ENCODE data around the gene SNX5. TPM values are rescaled to one million over a fixed set of nuclear protein-coding genes. Genes with fewer than 3 reads are reported as not detected.

SNX5 gene
- total RNA-seq, 5 donors from 2014 or later (not counting 1 experiment from before 2014, with no cell fraction given) = 53.6 to 68.9 (median 56.7) TPM

GRCh38 chr20:17952692-17953684 is 15.6 kb downstream of the SNX5 start:
- peaks cover 13 to 84% of the 10 kb centered on the region in 2 donors for H3K36me3 ChIP-seq (ENCODE audit: control insufficient read depth in 2 of 2, extremely low read depth in 1 of 2, insufficient read depth in 1 of 2, low read length in 1 of 2)
- 100% methylated on average over 3 of the region's 8 CpGs for WGBS (ENCODE audit: insufficient coverage)
- Mint-ChIP-seq H3K4me1 (peaks cover 14 to 33% (median 21%) of the 10 kb centered on the region in 3 donors), H3K4me3 (no peak overlapping the region), H3K36me3 (peaks cover 73% of the 10 kb centered on the region), H3K27me3 (no peaks in the 10 kb centered on the region), H3K27ac (peak overlapping the region in 1 of 2 donors; percentile 34), H3K9me3 (no peaks in the 10 kb centered on the region)
- CTCF ChIA-PET = interaction anchor here in 1 of 2 donors (0.7 to 0.8 kb wide), 2 partner anchors 10 to 14 kb away, joined by 3 read pairs; no protein-coding TSS in a partner anchor
- peaks cover 3 to 5% of the 10 kb centered on the region in 2 experiments for H3K4me1 ChIP-seq (ENCODE audit: control insufficient read depth in 1 of 2, extremely low read depth in 1 of 2, insufficient read depth in 2 of 2, low read length in 2 of 2)
- no peak overlapping the region for H3K27ac ChIP-seq (ENCODE audit: low read length)
- ATAC-seq (replicated peaks in 1 of 4) = no peak
- DNase-seq = no peak
- no peak overlapping the region for H3K4me3 ChIP-seq (ENCODE audit: control insufficient read depth in 1 of 2, extremely low read depth in 1 of 2, low read length in 1 of 2)
- H3K9me3 ChIP-seq = no peaks in the 10 kb centered on the region
- POLR2A ChIA-PET = no interaction called here
- no peaks in the 10 kb centered on the region for H3K27me3 ChIP-seq (replicated peaks in 1 of 2; ENCODE audit: control insufficient read depth in 2 of 2, extremely low read depth in 1 of 2, insufficient read depth in 2 of 2, low read length in 1 of 2)

GRCh38 chr20:17951323-17951722 is 17.3 kb downstream of the SNX5 start:
- no CpG with 5 or more reads among the region's 2 CpGs for WGBS (ENCODE audit: insufficient coverage)
- peaks cover 11 to 94% of the 10 kb centered on the region in 2 donors for H3K36me3 ChIP-seq (ENCODE audit: control insufficient read depth in 2 of 2, extremely low read depth in 1 of 2, insufficient read depth in 1 of 2, low read length in 1 of 2)
- H3K4me3 ChIP-seq (ENCODE audit: control insufficient read depth in 1 of 2, extremely low read depth in 1 of 2, low read length in 1 of 2) = no peak overlapping the region
- Mint-ChIP-seq H3K4me1 (peaks cover 8 to 21% (median 10%) of the 10 kb centered on the region in 3 donors), H3K36me3 (peaks cover 90% of the 10 kb centered on the region), H3K4me3 (no peak overlapping the region), H3K27ac (no peak overlapping the region), H3K27me3 (no peaks in the 10 kb centered on the region), H3K9me3 (no peaks in the 10 kb centered on the region)
- DNase-seq (no peak), ATAC-seq (replicated peaks in 1 of 4) (no peak)
- H3K4me1 ChIP-seq (ENCODE audit: control insufficient read depth in 1 of 2, extremely low read depth in 1 of 2, insufficient read depth in 2 of 2, low read length in 2 of 2) = peaks cover 0 to 4% of the 10 kb centered on the region in 2 experiments
- ChIA-PET POLR2A (no interaction called here), CTCF (no interaction called here)
- no peaks in the 10 kb centered on the region for H3K27me3 ChIP-seq (replicated peaks in 1 of 2; ENCODE audit: control insufficient read depth in 2 of 2, extremely low read depth in 1 of 2, insufficient read depth in 2 of 2, low read length in 1 of 2)
- H3K9me3 ChIP-seq = no peaks in the 10 kb centered on the region
- no peak overlapping the region for H3K27ac ChIP-seq (ENCODE audit: low read length)

GRCh38 chr20:17950670-17951069 is 17.9 kb downstream of the SNX5 start:
- Histone ChIP-seq H3K4me1 (ENCODE audit: control insufficient read depth in 1 of 2, extremely low read depth in 1 of 2, insufficient read depth in 2 of 2, low read length in 2 of 2) (no peaks in the 10 kb centered on the region), H3K36me3 (ENCODE audit: control insufficient read depth in 2 of 2, extremely low read depth in 1 of 2, insufficient read depth in 1 of 2, low read length in 1 of 2) (peaks cover 13 to 94% of the 10 kb centered on the region in 2 donors), H3K9me3 (no peaks in the 10 kb centered on the region), H3K27ac (ENCODE audit: low read length) (no peak overlapping the region), H3K4me3 (ENCODE audit: control insufficient read depth in 1 of 2, extremely low read depth in 1 of 2, low read length in 1 of 2) (no peak overlapping the region), H3K27me3 (replicated peaks in 1 of 2; ENCODE audit: control insufficient read depth in 2 of 2, extremely low read depth in 1 of 2, insufficient read depth in 2 of 2, low read length in 1 of 2) (no peaks in the 10 kb centered on the region)
- H3K36me3 Mint-ChIP-seq = peaks cover 90% of the 10 kb centered on the region
- ATAC-seq (replicated peaks in 1 of 4) (no peak), DNase-seq (no peak)
- H3K4me1 Mint-ChIP-seq = peaks cover 2 to 15% (median 8%) of the 10 kb centered on the region in 3 donors
- no peak overlapping the region for H3K27ac Mint-ChIP-seq
- no CpG with 5 or more reads among the region's 6 CpGs for WGBS (ENCODE audit: insufficient coverage)
- H3K4me3 Mint-ChIP-seq = no peak overlapping the region
- ChIA-PET CTCF (no interaction called here), POLR2A (no interaction called here)
- H3K27me3 Mint-ChIP-seq = no peaks in the 10 kb centered on the region
- no peaks in the 10 kb centered on the region for H3K9me3 Mint-ChIP-seq

DNA sequence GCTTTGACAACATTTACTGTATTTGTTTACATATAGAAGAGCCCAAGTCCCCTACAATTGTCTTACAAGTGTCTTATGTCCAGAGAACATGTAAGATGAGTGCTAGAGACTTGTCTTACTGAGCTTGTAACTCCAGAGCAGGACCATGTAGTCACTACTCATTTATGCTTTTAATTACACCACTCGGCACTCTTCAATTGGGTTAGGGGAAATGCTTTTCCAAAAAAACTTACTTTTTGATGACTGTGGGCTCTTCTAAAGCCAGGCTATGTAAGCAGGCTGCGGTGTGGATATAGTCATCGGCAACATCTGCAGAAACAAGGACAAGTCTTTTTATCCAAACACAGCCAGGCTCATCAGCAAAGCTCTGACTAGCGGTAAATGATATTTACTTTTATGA is 18.7 kb downstream of the SNX5 start:
- peaks cover 0 to 8% (median 2%) of the 10 kb centered on the region in 3 donors for H3K4me1 Mint-ChIP-seq
- no peak overlapping the region for H3K4me3 Mint-ChIP-seq
- H3K9me3 Mint-ChIP-seq = no peaks in the 10 kb centered on the region
- peaks cover 86% of the 10 kb centered on the region for H3K36me3 Mint-ChIP-seq
- H3K4me3 ChIP-seq (ENCODE audit: control insufficient read depth in 1 of 2, extremely low read depth in 1 of 2, low read length in 1 of 2) = no peak overlapping the region
- H3K27ac Mint-ChIP-seq = no peak overlapping the region
- H3K27me3 ChIP-seq (replicated peaks in 1 of 2; ENCODE audit: control insufficient read depth in 2 of 2, extremely low read depth in 1 of 2, insufficient read depth in 2 of 2, low read length in 1 of 2) = no peaks in the 10 kb centered on the region
- H3K4me1 ChIP-seq (ENCODE audit: control insufficient read depth in 1 of 2, extremely low read depth in 1 of 2, insufficient read depth in 2 of 2, low read length in 2 of 2) = no peaks in the 10 kb centered on the region
- POLR2A ChIA-PET = no interaction called here
- no peak overlapping the region for H3K27ac ChIP-seq (ENCODE audit: low read length)
- no peak for ATAC-seq (replicated peaks in 1 of 4)
- H3K9me3 ChIP-seq = no peaks in the 10 kb centered on the region
- DNase-seq = no peak
- CTCF ChIA-PET = no interaction called here
- peaks cover 11 to 94% of the 10 kb centered on the region in 2 donors for H3K36me3 ChIP-seq (ENCODE audit: control insufficient read depth in 2 of 2, extremely low read depth in 1 of 2, insufficient read depth in 1 of 2, low read length in 1 of 2)
- no CpG with 5 or more reads among the region's 4 CpGs for WGBS (ENCODE audit: insufficient coverage)
- no peaks in the 10 kb centered on the region for H3K27me3 Mint-ChIP-seq

DNA sequence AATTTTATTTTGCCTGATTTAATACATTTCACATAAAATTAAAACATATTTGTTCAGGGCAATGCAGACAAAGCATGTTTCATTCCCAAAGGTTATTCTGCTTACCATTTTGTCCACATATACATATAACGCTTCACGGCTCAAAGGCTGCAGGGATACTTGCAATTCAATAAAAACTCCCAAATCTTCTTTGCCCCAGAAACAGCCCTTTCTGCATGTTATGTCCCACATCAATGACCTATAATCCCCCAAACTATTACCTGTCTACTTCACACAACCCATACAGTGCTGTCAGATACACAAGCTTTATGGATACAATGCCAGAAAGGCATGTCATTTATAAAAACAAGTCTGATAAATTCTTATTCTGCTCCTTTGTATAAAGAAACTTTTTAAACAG is 20.2 kb downstream of the SNX5 start:
- Mint-ChIP-seq H3K4me1 (peaks cover 0 to 7% (median 0%) of the 10 kb centered on the region in 3 donors), H3K27ac (no peak overlapping the region), H3K9me3 (no peaks in the 10 kb centered on the region), H3K4me3 (no peak overlapping the region), H3K27me3 (no peaks in the 10 kb centered on the region), H3K36me3 (peaks cover 83% of the 10 kb centered on the region)
- ChIA-PET CTCF (interaction anchor here in 1 of 2 donors (1.0 to 1.2 kb wide), 2 partner anchors 10 to 11 kb away, joined by 3 to 4 read pairs; no protein-coding TSS in a partner anchor), POLR2A (interaction anchor here in 1 of 2 donors (0.6 to 0.7 kb wide), 2 partner anchors 336 to 512 kb away, joined by 3 to 4 read pairs; no protein-coding TSS in a partner anchor)
- H3K27ac ChIP-seq (ENCODE audit: low read length) = no peak overlapping the region
- H3K4me1 ChIP-seq (ENCODE audit: control insufficient read depth in 1 of 2, extremely low read depth in 1 of 2, insufficient read depth in 2 of 2, low read length in 2 of 2) = no peaks in the 10 kb centered on the region
- H3K9me3 ChIP-seq = no peaks in the 10 kb centered on the region
- ATAC-seq (replicated peaks in 1 of 4) (no peak), DNase-seq (no peak)
- H3K27me3 ChIP-seq (replicated peaks in 1 of 2; ENCODE audit: control insufficient read depth in 2 of 2, extremely low read depth in 1 of 2, insufficient read depth in 2 of 2, low read length in 1 of 2) = no peaks in the 10 kb centered on the region
- no peak overlapping the region for H3K4me3 ChIP-seq (ENCODE audit: control insufficient read depth in 1 of 2, extremely low read depth in 1 of 2, low read length in 1 of 2)
- WGBS (ENCODE audit: insufficient coverage) = 100% methylated on average over 2 of the region's 2 CpGs
- peaks cover 7 to 93% of the 10 kb centered on the region in 2 donors for H3K36me3 ChIP-seq (ENCODE audit: control insufficient read depth in 2 of 2, extremely low read depth in 1 of 2, insufficient read depth in 1 of 2, low read length in 1 of 2)

- Mint-ChIP-seq H3K27ac (no peak overlapping the region), H3K36me3 (peaks cover 79% of the 10 kb centered on the region), H3K27me3 (no peaks in the 10 kb centered on the region), H3K9me3 (no peaks in the 10 kb centered on the region), H3K4me3 (no peak overlapping the region), H3K4me1 (peaks cover 0 to 4% (median 0%) of the 10 kb centered on the region in 3 donors)
- ATAC-seq (replicated peaks in 1 of 4) (no peak), DNase-seq (no peak)
- no peaks in the 10 kb centered on the region for H3K27me3 ChIP-seq (replicated peaks in 1 of 2; ENCODE audit: control insufficient read depth in 2 of 2, extremely low read depth in 1 of 2, insufficient read depth in 2 of 2, low read length in 1 of 2)
- no peaks in the 10 kb centered on the region for H3K9me3 ChIP-seq
- no CpG with 5 or more reads among the region's 5 CpGs for WGBS (ENCODE audit: insufficient coverage)
- H3K4me3 ChIP-seq (ENCODE audit: control insufficient read depth in 1 of 2, extremely low read depth in 1 of 2, low read length in 1 of 2) = no peak overlapping the region
- H3K27ac ChIP-seq (ENCODE audit: low read length) = no peak overlapping the region
- ChIA-PET CTCF (interaction anchor here (0.5 to 1.2 kb wide), 3 partner anchors 8 to 48 kb away, joined by 3 read pairs; no protein-coding TSS in a partner anchor), POLR2A (no interaction called here)
- no peaks in the 10 kb centered on the region for H3K4me1 ChIP-seq (ENCODE audit: control insufficient read depth in 1 of 2, extremely low read depth in 1 of 2, insufficient read depth in 2 of 2, low read length in 2 of 2)
- peaks cover 7 to 93% of the 10 kb centered on the region in 2 donors for H3K36me3 ChIP-seq (ENCODE audit: control insufficient read depth in 2 of 2, extremely low read depth in 1 of 2, insufficient read depth in 1 of 2, low read length in 1 of 2)
These were observed 21.1 kb downstream of the SNX5 start for GRCh38 chr20:17947474-17947815.
